ENCODE data around the gene DUSP11. TPM values are rescaled to one million over a fixed set of nuclear protein-coding genes. Genes with fewer than 3 reads are reported as not detected.
"Not testable (repeated sequence)": the region's sequence is repeated elsewhere in the genome, so short reads cannot be mapped to it uniquely, and the experiment has no call there.

DUSP11 gene
- total and polyA plus RNA-seq, 4 donors: 13.9 to 44.1 (median 17.0) TPM

DNA sequence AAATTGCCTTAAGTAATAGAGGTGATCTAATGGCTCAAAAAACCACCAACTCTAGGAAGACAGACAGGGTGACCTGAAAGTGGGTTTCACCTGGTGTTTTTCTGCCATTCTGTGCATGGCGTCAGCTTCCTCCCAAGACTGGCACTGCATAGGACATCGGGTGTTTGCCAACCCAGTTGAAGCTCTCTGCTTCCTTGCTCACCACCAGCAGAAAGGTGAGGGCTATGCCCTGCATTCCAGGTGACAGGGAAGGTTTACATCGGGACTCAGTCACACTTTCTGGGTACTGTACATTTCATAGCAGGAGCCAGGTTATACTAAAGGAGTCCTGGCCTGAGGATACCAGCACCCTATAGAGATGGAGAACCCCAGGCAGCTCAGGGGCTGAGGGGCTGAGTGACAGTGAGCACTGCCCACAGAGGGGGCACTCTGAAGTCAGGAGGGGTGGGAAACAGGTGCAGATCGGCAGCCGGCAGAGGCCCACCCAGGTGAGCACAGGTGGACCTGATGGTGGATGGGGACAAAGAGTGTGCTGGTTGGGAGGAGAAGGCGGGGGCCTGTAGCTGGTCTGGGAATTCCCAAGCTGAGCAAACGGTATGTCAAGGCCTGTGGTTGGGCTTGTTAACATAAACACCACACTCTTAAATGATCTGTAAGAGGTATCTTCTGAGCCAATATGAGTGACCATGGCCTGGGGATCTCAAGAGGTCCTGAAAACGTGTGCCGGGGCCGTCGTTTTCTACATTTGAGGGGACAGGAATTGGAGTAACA is 60.9 kb downstream of the DUSP11 start:
- ATAC-seq (ENCODE audit: insufficient read depth, low FRiP score): no peak
- no peak for DNase-seq

DNA sequence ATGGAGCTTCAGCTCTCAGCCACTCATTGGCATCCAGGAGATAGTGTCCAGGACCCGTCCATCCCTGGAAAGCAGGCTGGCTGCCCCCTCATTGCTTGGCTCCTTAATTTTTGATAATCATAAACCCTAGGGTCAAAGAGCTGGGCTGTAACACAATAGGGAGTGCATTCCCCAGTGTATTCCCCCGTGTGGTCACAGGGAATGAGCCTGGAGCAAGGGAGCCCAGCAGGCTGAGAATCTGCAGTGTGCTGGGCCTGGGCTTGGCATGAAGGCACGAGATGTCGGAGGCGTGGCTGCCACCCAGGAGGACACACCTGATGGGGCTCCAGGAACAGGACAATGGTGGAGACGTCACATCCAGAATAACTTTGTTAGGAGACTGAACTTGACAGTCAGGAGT is 61.5 kb downstream of the DUSP11 start:
- H3K4me3 ChIP-seq: no peak overlapping the region
- WGBS, 2 donors: 81 to 92% methylated on average over 6 of the region's 6 CpGs
- H3K36me3 ChIP-seq (ENCODE audit: control insufficient read depth in 4 of 4, insufficient read depth in 4 of 4, low read length in 4 of 4): no peaks in the 10 kb centered on the region
- H3K4me1 ChIP-seq (ENCODE audit: control insufficient read depth in 5 of 5, insufficient read depth in 5 of 5, low read length in 5 of 5): no peaks in the 10 kb centered on the region
- H3K27me3 ChIP-seq (ENCODE audit: control insufficient read depth in 3 of 3, insufficient read depth in 3 of 3, low read length in 2 of 3): peaks cover 0 to 2% (median 0%) of the 10 kb centered on the region in 3 donors
- H3K9me3 ChIP-seq (ENCODE audit: control insufficient read depth in 4 of 4, insufficient read depth in 3 of 4, low read length in 3 of 4): peaks cover 0 to 3% (median 0%) of the 10 kb centered on the region in 4 donors
- ATAC-seq (ENCODE audit: insufficient read depth, low FRiP score) (no peak), DNase-seq (no peak)
- H3K27ac ChIP-seq (ENCODE audit: low read depth in 1 of 2, low read length in 1 of 2): no peak overlapping the region
- H3K9ac ChIP-seq (ENCODE audit: insufficient read depth in 1 of 2, low read length in 2 of 2): no peak overlapping the region
- TF ChIP-seq, protein P1, sequence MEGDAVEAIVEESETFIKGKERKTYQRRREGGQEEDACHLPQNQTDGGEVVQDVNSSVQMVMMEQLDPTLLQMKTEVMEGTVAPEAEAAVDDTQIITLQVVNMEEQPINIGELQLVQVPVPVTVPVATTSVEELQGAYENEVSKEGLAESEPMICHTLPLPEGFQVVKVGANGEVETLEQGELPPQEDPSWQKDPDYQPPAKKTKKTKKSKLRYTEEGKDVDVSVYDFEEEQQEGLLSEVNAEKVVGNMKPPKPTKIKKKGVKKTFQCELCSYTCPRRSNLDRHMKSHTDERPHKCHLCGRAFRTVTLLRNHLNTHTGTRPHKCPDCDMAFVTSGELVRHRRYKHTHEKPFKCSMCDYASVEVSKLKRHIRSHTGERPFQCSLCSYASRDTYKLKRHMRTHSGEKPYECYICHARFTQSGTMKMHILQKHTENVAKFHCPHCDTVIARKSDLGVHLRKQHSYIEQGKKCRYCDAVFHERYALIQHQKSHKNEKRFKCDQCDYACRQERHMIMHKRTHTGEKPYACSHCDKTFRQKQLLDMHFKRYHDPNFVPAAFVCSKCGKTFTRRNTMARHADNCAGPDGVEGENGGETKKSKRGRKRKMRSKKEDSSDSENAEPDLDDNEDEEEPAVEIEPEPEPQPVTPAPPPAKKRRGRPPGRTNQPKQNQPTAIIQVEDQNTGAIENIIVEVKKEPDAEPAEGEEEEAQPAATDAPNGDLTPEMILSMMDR (IDR thresholded peaks at IDR 0.05; ENCODE audit: control extremely low read depth, extremely low read depth): no peak

More for the DNA sequence above, 60.9 kb downstream of the DUSP11 start:
- no peaks in the 10 kb centered on the region for H3K36me3 ChIP-seq (ENCODE audit: control insufficient read depth in 4 of 4, insufficient read depth in 4 of 4, low read length in 4 of 4)
- H3K9ac ChIP-seq (ENCODE audit: insufficient read depth in 1 of 2, low read length in 2 of 2): no peak overlapping the region
- peaks cover 0 to 2% (median 0%) of the 10 kb centered on the region in 4 donors for H3K9me3 ChIP-seq (ENCODE audit: control insufficient read depth in 4 of 4, insufficient read depth in 3 of 4, low read length in 3 of 4)
- H3K27me3 ChIP-seq (ENCODE audit: control insufficient read depth in 3 of 3, insufficient read depth in 3 of 3, low read length in 2 of 3): peaks cover 0 to 2% (median 0%) of the 10 kb centered on the region in 3 donors
- H3K27ac ChIP-seq (ENCODE audit: low read depth in 1 of 2, low read length in 1 of 2): no peak overlapping the region
- no peak overlapping the region for H3K4me3 ChIP-seq
- H3K4me1 ChIP-seq (ENCODE audit: control insufficient read depth in 5 of 5, insufficient read depth in 5 of 5, low read length in 5 of 5): no peaks in the 10 kb centered on the region
- 82 to 89% methylated on average over 11 of the region's 11 CpGs for WGBS, 2 donors
- TF ChIP-seq, protein P1 (IDR thresholded peaks at IDR 0.05; ENCODE audit: control extremely low read depth, extremely low read depth): no peak

DNA sequence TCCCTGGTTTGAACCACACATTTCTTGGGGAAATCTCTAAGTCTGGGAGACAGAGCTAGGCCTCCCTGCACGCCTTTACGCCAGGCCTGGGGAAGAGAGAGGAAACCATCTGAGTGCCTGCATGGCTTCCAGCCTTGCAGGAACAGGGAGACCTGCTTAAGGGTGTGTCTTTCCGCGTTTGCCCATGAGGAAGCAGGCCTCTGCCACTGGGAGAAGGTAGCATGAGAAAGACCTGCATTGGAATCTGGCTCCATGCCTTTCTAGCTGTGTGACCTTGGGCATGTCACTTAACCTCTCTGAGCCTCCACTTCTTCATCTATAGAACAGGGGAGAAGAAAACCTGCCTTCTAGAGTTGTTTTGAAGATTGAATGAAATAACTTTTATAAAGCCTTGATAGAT is 62.2 kb downstream of the DUSP11 start:
- H3K27ac ChIP-seq (ENCODE audit: low read depth in 1 of 2, low read length in 1 of 2); ATAC-seq (ENCODE audit: insufficient read depth, low FRiP score): not testable (repeated sequence)
- WGBS, 2 donors: 86 to 94% methylated on average over 4 of the region's 4 CpGs

DNA sequence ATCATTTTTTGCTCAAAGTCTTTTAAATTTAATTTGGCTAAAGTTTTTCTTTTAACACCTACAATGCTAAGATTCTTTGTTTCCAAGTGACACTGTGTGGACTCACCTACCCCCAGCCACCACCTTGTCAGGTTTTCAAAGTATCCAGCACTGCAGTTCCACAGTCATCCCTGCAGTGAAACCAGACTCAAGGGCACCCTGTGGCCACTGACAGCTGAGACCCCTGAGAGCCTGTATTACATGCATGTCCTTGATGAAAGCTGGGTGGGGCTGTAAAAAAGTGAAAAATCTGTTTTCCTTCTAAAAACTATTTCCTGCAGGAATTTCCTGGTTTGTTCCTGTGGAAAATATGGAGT is 62.7 kb downstream of the DUSP11 start:
- no peak overlapping the region for H3K27ac ChIP-seq (ENCODE audit: low read depth in 1 of 2, low read length in 1 of 2)
- H3K4me3 ChIP-seq: no peak overlapping the region
- no peaks in the 10 kb centered on the region for H3K4me1 ChIP-seq (ENCODE audit: control insufficient read depth in 5 of 5, insufficient read depth in 5 of 5, low read length in 5 of 5)
- TF ChIP-seq, protein P1 (IDR thresholded peaks at IDR 0.05; ENCODE audit: control extremely low read depth, extremely low read depth): no peak
- peaks cover 0 to 3% (median 0%) of the 10 kb centered on the region in 4 donors for H3K9me3 ChIP-seq (ENCODE audit: control insufficient read depth in 4 of 4, insufficient read depth in 3 of 4, low read length in 3 of 4)
- DNase-seq (no peak), ATAC-seq (ENCODE audit: insufficient read depth, low FRiP score) (no peak)
- no peaks in the 10 kb centered on the region for H3K36me3 ChIP-seq (ENCODE audit: control insufficient read depth in 4 of 4, insufficient read depth in 4 of 4, low read length in 4 of 4)
- peaks cover 0 to 2% (median 0%) of the 10 kb centered on the region in 3 donors for H3K27me3 ChIP-seq (ENCODE audit: control insufficient read depth in 3 of 3, insufficient read depth in 3 of 3, low read length in 2 of 3)
- no peak overlapping the region for H3K9ac ChIP-seq (ENCODE audit: insufficient read depth in 1 of 2, low read length in 2 of 2)

More for the DNA sequence above, 62.2 kb downstream of the DUSP11 start:
- not testable (repeated sequence) for H3K27me3 ChIP-seq (ENCODE audit: control insufficient read depth in 3 of 3, insufficient read depth in 3 of 3, low read length in 2 of 3); DNase-seq; H3K36me3 ChIP-seq (ENCODE audit: control insufficient read depth in 4 of 4, insufficient read depth in 4 of 4, low read length in 4 of 4); H3K9ac ChIP-seq (ENCODE audit: insufficient read depth in 1 of 2, low read length in 2 of 2); H3K9me3 ChIP-seq (ENCODE audit: control insufficient read depth in 4 of 4, insufficient read depth in 3 of 4, low read length in 3 of 4); H3K4me3 ChIP-seq; H3K4me1 ChIP-seq (ENCODE audit: control insufficient read depth in 5 of 5, insufficient read depth in 5 of 5, low read length in 5 of 5)
